BJ (cell line): ENCODE data around the gene BRPF1. TPM values are rescaled to one million over a fixed set of nuclear protein-coding genes. Genes with fewer than 3 reads are reported as not detected.

Source experiments
- CTCF ChIA-PET: fragments of 350-600 bp; formaldehyde crosslinking; extraction: SDS; loops from one replicate; lab custom pipeline; 2021; ENCODE audit warnings: antibody characterized with exemption, inconsistent platforms; lab: Yijun Ruan, JAX
- POLR2A ChIA-PET: fragments of 300-600 bp; sonication (Branson Sonifier 250); formaldehyde crosslinking; extraction: SDS; loops from one replicate; lab custom pipeline; 2021; ENCODE audit warnings: antibody characterized with exemption; lab: Charles Lee
- DNase-seq: peaks from one replicate; pipeline ENCODE4 v3.0.0-alpha.2; 2011; ENCODE audit warnings: low read depth
- H3K27me3 ChIP-seq: 2 replicates; pipeline ENCODE4 v1.6.0; 2011; ENCODE audit warnings: low read length; ENCODE audit not compliant: control insufficient read depth, insufficient read depth
- H3K36me3 ChIP-seq: 2 replicates; pipeline ENCODE4 v1.5.1; 2011; ENCODE audit warnings: low read length; ENCODE audit not compliant: control insufficient read depth, insufficient read depth
- H3K4me3 ChIP-seq: 2 replicates; pipeline ENCODE4 v1.5.1; 2011; ENCODE audit warnings: low read depth, mild to moderate bottlenecking, control low read depth, low read length
- polyA plus RNA-seq: library from polyadenylated mRNA; depleted of rRNA; stranded (reverse); fragments of >200 nt; gene quantifications from 2 replicates; pipeline ENCODE4 v1.2.3, GENCODE V29; 2011
- TF ChIP-seq, protein P1 (sequence below): IDR thresholded peaks from 2 replicates; pipeline ENCODE4 v1.5.1; 2011; ENCODE audit warnings: low read depth, mild to moderate bottlenecking, control low read depth, inconsistent platforms, low read length, moderate library complexity; ENCODE audit not compliant: insufficient read depth

The BRPF1 gene
- polyA plus RNA-seq, 1 experiment, result 10.0 TPM

DNA sequence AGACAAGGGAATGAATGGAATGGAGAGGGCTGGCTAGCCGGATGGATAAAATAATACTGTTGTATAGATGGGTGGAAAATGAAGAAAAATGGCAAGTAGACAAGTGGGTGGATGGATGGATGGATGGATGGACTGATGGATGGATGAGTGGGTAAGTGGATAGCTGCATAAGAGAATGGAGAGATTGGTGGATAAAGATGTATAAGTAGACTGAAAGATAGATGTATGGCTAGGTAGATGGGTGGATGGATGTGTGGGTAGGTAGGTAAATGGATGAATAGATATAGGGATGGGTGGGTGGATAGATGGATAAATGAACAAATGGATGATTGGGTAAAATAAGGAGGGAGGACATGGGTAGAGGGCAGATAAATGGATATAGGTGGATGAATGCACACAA lies 14.0 kb upstream of the BRPF1 start:
- CTCF ChIA-PET, result interaction anchor here (1.8 kb wide), 1 partner anchor 59 kb away, joined by 3 read pairs; no protein-coding TSS in a partner anchor
- Histone ChIP-seq H3K36me3 (no peaks in the 10 kb centered on the region), H3K27me3 (peaks cover 2% of the 10 kb centered on the region), H3K4me3 (no peak overlapping the region)
- DNase-seq, result no peak
- POLR2A ChIA-PET, result no interaction called here
- TF ChIP-seq, protein P1, sequence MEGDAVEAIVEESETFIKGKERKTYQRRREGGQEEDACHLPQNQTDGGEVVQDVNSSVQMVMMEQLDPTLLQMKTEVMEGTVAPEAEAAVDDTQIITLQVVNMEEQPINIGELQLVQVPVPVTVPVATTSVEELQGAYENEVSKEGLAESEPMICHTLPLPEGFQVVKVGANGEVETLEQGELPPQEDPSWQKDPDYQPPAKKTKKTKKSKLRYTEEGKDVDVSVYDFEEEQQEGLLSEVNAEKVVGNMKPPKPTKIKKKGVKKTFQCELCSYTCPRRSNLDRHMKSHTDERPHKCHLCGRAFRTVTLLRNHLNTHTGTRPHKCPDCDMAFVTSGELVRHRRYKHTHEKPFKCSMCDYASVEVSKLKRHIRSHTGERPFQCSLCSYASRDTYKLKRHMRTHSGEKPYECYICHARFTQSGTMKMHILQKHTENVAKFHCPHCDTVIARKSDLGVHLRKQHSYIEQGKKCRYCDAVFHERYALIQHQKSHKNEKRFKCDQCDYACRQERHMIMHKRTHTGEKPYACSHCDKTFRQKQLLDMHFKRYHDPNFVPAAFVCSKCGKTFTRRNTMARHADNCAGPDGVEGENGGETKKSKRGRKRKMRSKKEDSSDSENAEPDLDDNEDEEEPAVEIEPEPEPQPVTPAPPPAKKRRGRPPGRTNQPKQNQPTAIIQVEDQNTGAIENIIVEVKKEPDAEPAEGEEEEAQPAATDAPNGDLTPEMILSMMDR, result no peak

DNA sequence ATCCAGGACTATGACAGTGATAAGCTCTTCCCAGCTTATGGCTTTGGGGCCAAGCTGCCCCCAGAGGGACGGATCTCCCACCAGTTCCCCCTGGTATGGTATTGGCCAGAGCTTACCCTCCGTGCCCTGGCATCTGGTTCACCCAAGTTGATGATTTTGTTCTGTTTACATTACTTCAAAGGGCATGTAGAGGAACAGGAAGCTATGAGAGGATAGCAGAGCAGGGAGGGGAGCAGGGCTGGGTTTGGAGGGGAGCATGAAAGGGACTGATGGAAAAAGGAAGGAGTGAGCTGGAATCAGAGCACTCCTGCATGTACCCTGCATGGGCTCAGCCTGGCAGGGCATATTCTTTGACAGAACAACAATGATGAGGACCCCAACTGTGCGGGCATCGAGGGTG lies 13.4 kb upstream of the BRPF1 start:
- ChIA-PET POLR2A (no interaction called here), CTCF (interaction anchor here (0.7 to 1.8 kb wide), 3 partner anchors 12 to 397 kb away, joined by 3 read pairs; partner anchors contain the start of gene BRK1)
- H3K4me3 ChIP-seq, result no peak overlapping the region
- peaks cover 2% of the 10 kb centered on the region for H3K27me3 ChIP-seq
- TF ChIP-seq, protein P1, result no peak
- no peaks in the 10 kb centered on the region for H3K36me3 ChIP-seq
- DNase-seq, result no peak

DNA sequence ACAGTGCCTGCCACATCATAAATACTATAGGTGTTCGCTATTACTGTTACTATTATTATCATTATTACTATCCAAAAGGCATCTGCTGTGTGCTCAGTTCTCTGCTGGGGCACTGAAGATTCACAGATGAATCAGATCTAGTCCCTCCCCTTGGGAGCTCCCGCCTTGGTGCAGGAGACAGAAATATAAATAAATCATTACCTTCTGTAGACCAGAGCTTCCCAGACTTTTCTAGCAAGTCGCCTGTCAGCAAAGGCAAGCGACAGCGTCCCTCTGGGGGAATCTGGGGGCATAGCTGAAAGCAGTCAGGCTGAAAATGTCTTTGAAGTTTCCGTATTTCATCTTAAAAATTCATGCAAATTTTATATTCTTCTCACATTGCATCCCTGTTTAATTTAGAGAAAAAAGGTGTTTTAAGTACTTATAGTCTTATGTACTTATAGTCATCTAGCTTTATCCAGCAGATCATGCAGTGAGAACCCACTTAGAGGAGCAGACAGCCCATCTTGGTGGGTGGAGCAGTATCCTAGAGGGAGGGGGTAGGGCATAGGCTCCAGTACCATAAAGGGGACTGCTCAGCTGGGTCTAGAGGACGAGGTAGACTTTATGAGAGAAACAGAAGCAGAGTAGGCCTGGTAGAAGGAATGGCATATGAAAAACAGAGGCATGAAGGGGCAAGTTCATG lies 10.4 kb upstream of the BRPF1 start:
- ChIA-PET CTCF (no interaction called here), POLR2A (no interaction called here)
- Histone ChIP-seq H3K4me3 (no peak overlapping the region), H3K36me3 (no peaks in the 10 kb centered on the region), H3K27me3 (peaks cover 2% of the 10 kb centered on the region)
- DNase-seq, result no peak
- TF ChIP-seq, protein P1, result no peak

DNA sequence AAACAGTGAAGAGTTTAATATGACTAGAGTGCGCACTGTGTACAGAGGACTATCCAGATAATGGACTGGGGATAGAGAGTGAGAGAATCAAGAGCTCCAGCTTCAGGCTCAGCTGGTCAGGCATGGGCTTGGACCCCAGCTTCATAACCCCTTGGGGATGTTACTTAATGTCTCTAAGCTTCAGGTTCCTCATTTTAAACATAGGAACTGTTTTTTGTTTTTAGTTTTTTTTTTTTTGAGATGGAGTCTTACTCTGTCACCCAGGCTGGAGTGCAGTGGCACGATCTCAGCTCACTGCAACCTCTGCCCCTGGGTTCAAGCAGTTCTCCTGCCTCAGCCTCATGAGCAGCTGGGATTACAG lies 9.9 kb upstream of the BRPF1 start:
- TF ChIP-seq, protein P1, result no peak
- POLR2A ChIA-PET, result interaction anchor here (0.7 kb wide), 1 partner anchor 297 kb away, joined by 8 read pairs; no protein-coding TSS in a partner anchor
- H3K4me3 ChIP-seq, result no peak overlapping the region
- H3K36me3 ChIP-seq, result no peaks in the 10 kb centered on the region
- CTCF ChIA-PET, result no interaction called here
- H3K27me3 ChIP-seq, result peaks cover 2% of the 10 kb centered on the region
- DNase-seq, result no peak

DNA sequence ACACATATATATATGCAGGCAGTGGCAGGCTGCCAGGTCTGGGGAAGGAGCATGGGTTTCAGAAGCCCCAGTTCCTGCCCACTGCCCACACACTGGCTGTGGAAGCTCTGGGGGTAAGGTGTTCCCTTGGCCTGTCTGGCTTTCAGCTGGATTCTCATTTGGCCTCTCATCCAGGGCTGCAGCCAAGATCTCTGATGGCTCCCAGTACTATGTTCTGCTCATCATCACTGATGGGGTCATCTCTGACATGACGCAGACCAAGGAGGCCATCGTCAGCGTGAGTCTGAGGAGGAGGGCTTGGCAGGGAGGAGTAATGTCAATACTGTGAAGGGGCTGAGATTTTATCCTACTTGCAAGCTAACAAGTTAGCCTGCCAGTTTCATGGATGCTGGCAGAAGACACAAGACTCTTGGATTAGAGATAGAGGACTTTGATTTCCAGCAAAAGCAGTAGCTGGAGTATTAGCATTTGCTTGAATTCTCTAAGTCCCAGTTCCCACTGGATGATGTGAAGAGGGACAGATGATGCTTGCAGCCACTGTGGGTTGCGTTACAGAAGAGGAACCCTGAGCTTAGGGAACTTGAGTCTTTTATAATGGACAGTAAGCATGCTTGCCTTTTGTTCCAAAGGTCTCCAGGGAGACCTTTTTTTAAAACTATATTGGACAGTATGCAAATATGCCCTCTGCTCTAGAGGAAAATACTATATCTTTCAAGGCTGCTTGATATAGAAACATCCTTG lies 5.6 kb upstream of the BRPF1 start:
- POLR2A ChIA-PET, result no interaction called here
- CTCF ChIA-PET, result interaction anchor here (1.6 kb wide), 1 partner anchor 10 kb away, joined by 9 read pairs; no protein-coding TSS in a partner anchor
- no peaks in the 10 kb centered on the region for H3K27me3 ChIP-seq
- H3K4me3 ChIP-seq, result no peak overlapping the region
- no peak for DNase-seq
- TF ChIP-seq, protein P1, result no peak
- H3K36me3 ChIP-seq, result no peaks in the 10 kb centered on the region
